SK-N-MC (cell line): ENCODE results near the gene CDX2.

ENCODE experiments used
- DNase-seq: peaks from one replicate; pipeline ENCODE4 v3.0.0-alpha.2; 2011; ENCODE audit warnings: low read depth, low spot score
- H3K27ac ChIP-seq: fragments of 200-600 bp; sonication (generic); 2 replicates; pipeline ENCODE4 v1.5.1; 2016; ENCODE audit warnings: mixed run types
- H3K36me3 ChIP-seq: fragments of 200-600 bp; sonication (generic); 2 replicates; pipeline ENCODE4 v1.6.1; 2017; ENCODE audit warnings: antibody characterized with exemption, low read length, mixed read lengths; ENCODE audit not compliant: insufficient read depth
- H3K4me3 ChIP-seq: fragments of 200-600 bp; sonication (generic); 2 replicates; pipeline ENCODE4 v1.5.1; 2016
- H3K9ac ChIP-seq: fragments of 200-600 bp; sonication (generic); 2 replicates; pipeline ENCODE4 v1.8.0; 2017; ENCODE audit warnings: mixed run types, mixed read lengths; ENCODE audit not compliant: insufficient read length
- H3K9me3 ChIP-seq: fragments of 200-600 bp; sonication (generic); 2 replicates; pipeline ENCODE4 v1.6.1; 2017; ENCODE audit warnings: low read depth, mild to moderate bottlenecking, antibody characterized with exemption, low read length, moderate library complexity, mixed read lengths
- EZH2 ChIP-seq: fragments of 200-600 bp; sonication (generic); IDR thresholded peaks from one replicate; pipeline ENCODE4 v1.6.1; 2017; ENCODE audit warnings: antibody characterized with exemption
- FOXP2 ChIP-seq: optimal IDR thresholded peaks from 2 replicates; pipeline ENCODE3; 2011; ENCODE audit warnings: mild to moderate bottlenecking, moderate library complexity; ENCODE audit not compliant: insufficient read depth; ENCODE audit errors: extremely low read length, control extremely low read depth
- POLR2AphosphoS5 ChIP-seq: IDR thresholded peaks from 2 replicates; pipeline ENCODE4 v1.6.1; 2012; ENCODE audit warnings: mild to moderate bottlenecking, low read depth, low read length, borderline replicate concordance

Gene CDX2

GRCh38 chr13:27918041-27918917, 50.8 kb downstream of the CDX2 start:
- H3K4me3 ChIP-seq, result no peak overlapping the region
- H3K9me3 ChIP-seq, result no peaks in the 10 kb centered on the region
- TF ChIP-seq FOXP2 (no peak), POLR2AphosphoS5 (no peak), EZH2 (no peak)
- no peaks in the 10 kb centered on the region for H3K36me3 ChIP-seq
- H3K9ac ChIP-seq, result no peak overlapping the region
- DNase-seq, result no peak
- no peak overlapping the region for H3K27ac ChIP-seq

- no peak overlapping the region for H3K4me3 ChIP-seq
- no peak for DNase-seq
- TF ChIP-seq EZH2 (no peak), FOXP2 (no peak)
- H3K9ac ChIP-seq, result no peak overlapping the region
- no peaks in the 10 kb centered on the region for H3K9me3 ChIP-seq
- no peaks in the 10 kb centered on the region for H3K36me3 ChIP-seq
- H3K27ac ChIP-seq, result no peak overlapping the region
Observed at GRCh38 chr13:27917121-27917947, 51.8 kb downstream of the CDX2 start.

- no peak overlapping the region for H3K9ac ChIP-seq
- no peak for DNase-seq
- no peak overlapping the region for H3K4me3 ChIP-seq
- no peak overlapping the region for H3K27ac ChIP-seq
- H3K36me3 ChIP-seq, result no peaks in the 10 kb centered on the region
- no peaks in the 10 kb centered on the region for H3K9me3 ChIP-seq
- no peak for TF ChIP-seq EZH2
- TF ChIP-seq FOXP2, result no peak
- no peak for TF ChIP-seq POLR2AphosphoS5
Observed at GRCh38 chr13:27915301-27916207, 53.6 kb downstream of the CDX2 start.

GRCh38 chr13:27913160-27913559, 56.0 kb downstream of the CDX2 start:
- Histone ChIP-seq H3K9me3 (no peaks in the 10 kb centered on the region), H3K9ac (no peak overlapping the region), H3K36me3 (no peaks in the 10 kb centered on the region), H3K27ac (no peak overlapping the region), H3K4me3 (no peak overlapping the region)
- no peak for TF ChIP-seq POLR2AphosphoS5
- no peak for TF ChIP-seq FOXP2
- no peak for TF ChIP-seq EZH2
- DNase-seq, result no peak

GRCh38 chr13:27911521-27911920, 57.6 kb downstream of the CDX2 start:
- Histone ChIP-seq H3K27ac (no peak overlapping the region), H3K4me3 (no peak overlapping the region), H3K9ac (no peak overlapping the region), H3K9me3 (no peaks in the 10 kb centered on the region), H3K36me3 (no peaks in the 10 kb centered on the region)
- TF ChIP-seq POLR2AphosphoS5 (no peak), EZH2 (no peak), FOXP2 (no peak)
- no peak for DNase-seq
